Erythroblast (primary cell): ENCODE results near the gene GAL3ST2.

Experiments used
- GATA1 ChIP-seq: IDR thresholded peaks from 2 replicates; pipeline ENCODE4 v1.6.1; 2011; ENCODE audit warnings: low read depth, mild to moderate bottlenecking, control low read depth, low read length, moderate library complexity
- POLR2A ChIP-seq: IDR thresholded peaks from 2 replicates; pipeline ENCODE4 v1.6.1; 2011; ENCODE audit warnings: mild to moderate bottlenecking, low read length

DNA sequence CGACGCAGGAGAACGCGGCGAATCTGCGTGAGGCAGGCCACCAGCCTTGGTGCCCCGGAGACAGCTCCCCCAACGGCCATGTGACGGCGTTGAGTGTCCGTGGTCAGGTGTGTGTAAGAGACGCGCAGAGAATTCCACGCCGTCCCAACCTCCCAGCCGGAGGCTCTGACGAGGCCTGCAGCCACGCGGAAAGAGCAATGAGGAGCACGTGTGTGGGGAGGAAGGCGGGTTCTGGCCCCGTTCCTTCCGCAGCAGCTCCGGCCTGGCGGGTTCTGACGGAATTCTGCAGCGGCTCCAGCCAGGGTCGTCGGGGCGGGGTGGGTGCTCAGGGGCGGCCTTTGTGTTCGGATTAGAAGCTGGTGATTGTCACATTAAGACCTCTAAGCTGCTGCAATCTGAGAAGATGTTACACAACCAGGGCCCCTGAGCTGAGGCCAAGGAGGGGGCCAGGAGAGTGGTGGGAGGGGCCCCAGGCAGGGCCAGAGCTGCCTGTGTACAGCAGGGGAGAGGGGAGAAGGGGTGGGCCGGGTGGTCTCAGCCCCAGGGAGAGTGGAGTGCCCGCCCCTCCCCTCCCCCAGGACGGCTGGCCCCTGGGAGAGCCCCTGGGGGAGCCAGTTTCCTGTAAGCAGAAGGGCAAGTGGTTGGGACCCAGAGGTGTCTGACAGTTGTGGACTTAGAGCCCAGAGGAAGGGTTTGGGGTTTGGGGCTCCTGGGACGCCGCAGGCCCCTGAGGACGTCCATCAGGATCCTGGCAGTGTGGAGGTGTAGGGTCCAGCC, 5.1 kb upstream of the GAL3ST2 start:
- no peak for TF ChIP-seq POLR2A
- TF ChIP-seq GATA1, result no peak
